Neural cell (in vitro differentiated cells): ENCODE data around the gene ORC6. TPM values are rescaled to one million over a fixed set of nuclear protein-coding genes. Genes with fewer than 3 reads are reported as not detected.

ENCODE experiments used
- H2AFZ ChIP-seq: fragments of 200-600, 300-800 bp; sonication (generic), shearing (Covaris generic); 2 replicates; pipeline ENCODE4 v1.6.0; 2014; ENCODE audit warnings: low read depth, mild to moderate bottlenecking, antibody characterized with exemption, low read length, moderate library complexity
- H3F3A ChIP-seq: fragments of 200-600 bp; shearing (Covaris generic); 2 replicates; pipeline ENCODE4 v1.6.1; 2016; ENCODE audit warnings: mild to moderate bottlenecking, moderate library complexity, mixed read lengths, antibody characterized with exemption, low read length; ENCODE audit not compliant: insufficient read depth, poor library complexity, severe bottlenecking
- H3K27ac ChIP-seq: fragments of 200-600, 300-800 bp; sonication (generic), shearing (Covaris generic); 2 replicates; pipeline ENCODE4 v1.5.1; 2014; ENCODE audit warnings: mild to moderate bottlenecking, low read length, moderate library complexity
- H3K27me3 ChIP-seq: fragments of 300-800, 200-600 bp; sonication (generic), shearing (Covaris generic); 2 replicates; pipeline ENCODE4 v1.6.0; 2014; ENCODE audit warnings: mild to moderate bottlenecking, low read depth, low read length, moderate library complexity; ENCODE audit not compliant: insufficient read depth
- H3K36me3 ChIP-seq: fragments of 300-800, 200-600 bp; sonication (generic), shearing (Covaris generic); 2 replicates; pipeline ENCODE4 v1.5.1; 2014; ENCODE audit warnings: mild to moderate bottlenecking, antibody characterized with exemption, low read length, moderate library complexity; ENCODE audit not compliant: insufficient read depth
- H3K4me2 ChIP-seq: fragments of 300-800, 200-600 bp; sonication (generic), shearing (Covaris generic); 2 replicates; pipeline ENCODE4 v1.6.0; 2014; ENCODE audit warnings: mild to moderate bottlenecking, low read length
- H3K4me3 ChIP-seq: fragments of 300-800, 200-600 bp; sonication (generic), shearing (Covaris generic); 2 replicates; pipeline ENCODE4 v1.5.1; 2014; ENCODE audit warnings: mild to moderate bottlenecking, low read length, moderate library complexity
- H3K79me2 ChIP-seq: fragments of 200-600 bp; shearing (Covaris generic); replicated peaks from 2 replicates; pipeline ENCODE4 v1.6.0; 2014; ENCODE audit warnings: mild to moderate bottlenecking, low read length, moderate library complexity; ENCODE audit not compliant: insufficient read depth
- H3K9ac ChIP-seq: fragments of 300-800, 200-600 bp; sonication (generic), shearing (Covaris generic); 2 replicates; pipeline ENCODE4 v1.6.1; 2016; ENCODE audit warnings: mild to moderate bottlenecking, low read length, mixed read lengths
- H3K9me2 ChIP-seq: fragments of 200-600 bp; shearing (Covaris generic); 2 replicates; pipeline ENCODE4 v1.6.1; 2016; ENCODE audit warnings: mild to moderate bottlenecking, low read length, mixed read lengths; ENCODE audit not compliant: insufficient read depth
- H3K9me3 ChIP-seq: fragments of 200-600, 300-800 bp; sonication (generic), shearing (Covaris generic); 2 replicates; pipeline ENCODE4 v1.6.1; 2016; ENCODE audit warnings: mild to moderate bottlenecking, mixed run types, low read length, moderate library complexity, mixed read lengths
- H4K20me1 ChIP-seq: fragments of 200-600 bp; shearing (Covaris generic); 2 replicates; pipeline ENCODE4 v1.6.1; 2016; ENCODE audit warnings: mild to moderate bottlenecking, mixed run types; ENCODE audit not compliant: insufficient read depth
- CTCF ChIP-seq: fragments of 450-650 bp; IDR thresholded peaks from 2 replicates; pipeline ENCODE4 v1.5.1; 2014; ENCODE audit warnings: antibody characterized with exemption, mild to moderate bottlenecking, moderate library complexity; ENCODE audit not compliant: poor library complexity, severe bottlenecking
- EP300 ChIP-seq: fragments of 450-650 bp; conservative IDR thresholded peaks from 2 replicates; pipeline ENCODE4 v1.6.1; 2014; ENCODE audit warnings: antibody characterized with exemption, mild to moderate bottlenecking, moderate library complexity; ENCODE audit not compliant: poor library complexity, severe bottlenecking
- EZH2 ChIP-seq: fragments of 200-600, 300-800 bp; shearing (Covaris generic), sonication (generic); IDR thresholded peaks from 2 replicates; pipeline ENCODE4 v1.6.1; 2014; ENCODE audit warnings: antibody characterized with exemption, low read length, borderline replicate concordance, mild to moderate bottlenecking; ENCODE audit not compliant: insufficient read depth, poor library complexity, severe bottlenecking
- MXI1 ChIP-seq: fragments of 450-650 bp; conservative IDR thresholded peaks from 2 replicates; pipeline ENCODE4 v1.6.1; 2014; ENCODE audit warnings: antibody characterized with exemption, mild to moderate bottlenecking; ENCODE audit not compliant: poor library complexity, severe bottlenecking
- POLR2AphosphoS5 ChIP-seq: IDR thresholded peaks from 2 replicates; pipeline ENCODE4 v1.6.1; 2012
- RAD21 ChIP-seq: fragments of 450-650 bp; conservative IDR thresholded peaks from 2 replicates; pipeline ENCODE4 v1.6.1; 2014; ENCODE audit warnings: antibody characterized with exemption, mild to moderate bottlenecking, moderate library complexity
- SMC3 ChIP-seq: fragments of 450-650 bp; conservative IDR thresholded peaks from 2 replicates; pipeline ENCODE4 v1.6.1; 2014; ENCODE audit warnings: antibody characterized with exemption, mild to moderate bottlenecking, moderate library complexity; ENCODE audit not compliant: poor library complexity
- TAF1 ChIP-seq: IDR thresholded peaks from 2 replicates; pipeline ENCODE4 v1.6.1; 2012; ENCODE audit warnings: low read depth
- polyA plus RNA-seq: library from polyadenylated mRNA; depleted of rRNA; stranded (reverse); fragments of >200 nt; gene quantifications from 2 replicates; pipeline ENCODE4 v1.2.3, GENCODE V29; 2014
- TF ChIP-seq, protein P1 (sequence below): IDR thresholded peaks from 2 replicates; pipeline ENCODE4 v1.6.1; 2012; ENCODE audit warnings: borderline replicate concordance

ORC6 gene
- polyA plus RNA-seq, 1 donor from 2014 or later = 26.8 TPM

DNA sequence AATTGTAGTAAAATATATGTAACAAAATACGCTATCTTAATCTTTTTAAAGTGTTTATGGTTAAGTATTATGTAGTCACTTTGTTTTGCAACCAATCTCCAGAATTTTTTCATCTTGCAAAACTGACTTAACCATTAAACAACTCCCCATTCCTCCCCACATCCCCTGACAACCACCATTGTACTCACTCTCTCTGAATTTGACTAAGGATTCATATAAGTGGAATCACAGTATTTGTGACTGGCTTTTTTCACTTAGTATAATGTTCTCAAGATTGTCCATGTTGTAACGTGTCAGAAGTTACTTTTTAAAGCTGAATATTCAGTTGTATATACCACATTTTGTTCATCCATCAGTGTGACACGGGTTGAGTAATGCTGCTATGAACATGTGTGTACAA lies 10.6 kb downstream of the ORC6 start:
- Histone ChIP-seq H2AFZ (no peak overlapping the region), H3F3A (no peaks in the 10 kb centered on the region), H4K20me1 (no peaks in the 10 kb centered on the region), H3K9ac (no peak overlapping the region), H3K27me3 (no peaks in the 10 kb centered on the region), H3K4me2 (no peak overlapping the region), H3K4me3 (no peak overlapping the region), H3K9me3 (no peaks in the 10 kb centered on the region), H3K27ac (no peak overlapping the region), H3K36me3 (no peaks in the 10 kb centered on the region), H3K9me2 (no peaks in the 10 kb centered on the region), H3K79me2 (no peaks in the 10 kb centered on the region)
- TF ChIP-seq POLR2AphosphoS5 (no peak), CTCF (no peak), TAF1 (no peak), SMC3 (no peak), RAD21 (no peak), EZH2 (no peak), EP300 (no peak), MXI1 (no peak)
- TF ChIP-seq, protein P1, sequence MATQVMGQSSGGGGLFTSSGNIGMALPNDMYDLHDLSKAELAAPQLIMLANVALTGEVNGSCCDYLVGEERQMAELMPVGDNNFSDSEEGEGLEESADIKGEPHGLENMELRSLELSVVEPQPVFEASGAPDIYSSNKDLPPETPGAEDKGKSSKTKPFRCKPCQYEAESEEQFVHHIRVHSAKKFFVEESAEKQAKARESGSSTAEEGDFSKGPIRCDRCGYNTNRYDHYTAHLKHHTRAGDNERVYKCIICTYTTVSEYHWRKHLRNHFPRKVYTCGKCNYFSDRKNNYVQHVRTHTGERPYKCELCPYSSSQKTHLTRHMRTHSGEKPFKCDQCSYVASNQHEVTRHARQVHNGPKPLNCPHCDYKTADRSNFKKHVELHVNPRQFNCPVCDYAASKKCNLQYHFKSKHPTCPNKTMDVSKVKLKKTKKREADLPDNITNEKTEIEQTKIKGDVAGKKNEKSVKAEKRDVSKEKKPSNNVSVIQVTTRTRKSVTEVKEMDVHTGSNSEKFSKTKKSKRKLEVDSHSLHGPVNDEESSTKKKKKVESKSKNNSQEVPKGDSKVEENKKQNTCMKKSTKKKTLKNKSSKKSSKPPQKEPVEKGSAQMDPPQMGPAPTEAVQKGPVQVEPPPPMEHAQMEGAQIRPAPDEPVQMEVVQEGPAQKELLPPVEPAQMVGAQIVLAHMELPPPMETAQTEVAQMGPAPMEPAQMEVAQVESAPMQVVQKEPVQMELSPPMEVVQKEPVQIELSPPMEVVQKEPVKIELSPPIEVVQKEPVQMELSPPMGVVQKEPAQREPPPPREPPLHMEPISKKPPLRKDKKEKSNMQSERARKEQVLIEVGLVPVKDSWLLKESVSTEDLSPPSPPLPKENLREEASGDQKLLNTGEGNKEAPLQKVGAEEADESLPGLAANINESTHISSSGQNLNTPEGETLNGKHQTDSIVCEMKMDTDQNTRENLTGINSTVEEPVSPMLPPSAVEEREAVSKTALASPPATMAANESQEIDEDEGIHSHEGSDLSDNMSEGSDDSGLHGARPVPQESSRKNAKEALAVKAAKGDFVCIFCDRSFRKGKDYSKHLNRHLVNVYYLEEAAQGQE = no peak

DNA sequence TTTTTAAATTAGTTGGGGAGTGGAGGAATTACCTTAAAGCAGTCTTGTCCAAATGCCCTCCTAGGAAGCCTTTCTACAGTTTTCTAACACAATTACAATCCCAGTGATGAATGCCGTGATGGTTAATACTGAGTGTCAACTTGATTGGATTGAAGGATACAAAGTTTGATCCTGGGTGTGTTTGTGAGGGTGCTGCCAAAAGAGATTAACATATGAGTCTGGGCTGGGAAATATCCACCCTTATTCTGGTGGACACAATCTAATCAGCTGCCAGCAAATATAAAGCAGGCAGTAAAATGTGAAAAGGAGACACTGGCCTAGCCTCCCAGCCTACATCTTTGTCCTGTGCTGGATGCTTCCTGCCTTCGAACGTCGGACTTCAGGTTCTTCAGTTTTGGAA lies 12.2 kb downstream of the ORC6 start:
- no peak overlapping the region for H3K4me2 ChIP-seq
- TF ChIP-seq SMC3 (no peak), CTCF (no peak), MXI1 (no peak), RAD21 (no peak), EZH2 (no peak), POLR2AphosphoS5 (no peak), EP300 (no peak), TAF1 (no peak)
- TF ChIP-seq, protein P1 = no peak
- no peak overlapping the region for H3K4me3 ChIP-seq
- H3K79me2 ChIP-seq = no peaks in the 10 kb centered on the region
- H3K36me3 ChIP-seq = no peaks in the 10 kb centered on the region
- H4K20me1 ChIP-seq = no peaks in the 10 kb centered on the region
- H3K9ac ChIP-seq = no peak overlapping the region
- no peaks in the 10 kb centered on the region for H3F3A ChIP-seq
- no peak overlapping the region for H3K27ac ChIP-seq
- no peaks in the 10 kb centered on the region for H3K9me2 ChIP-seq
- H3K9me3 ChIP-seq = no peaks in the 10 kb centered on the region
- H3K27me3 ChIP-seq = no peaks in the 10 kb centered on the region
- no peak overlapping the region for H2AFZ ChIP-seq
